Glutamatergic neuron (in vitro differentiated cells): ENCODE measurements around the gene TSPAN31. TPM values are rescaled to one million over a fixed set of nuclear protein-coding genes. Genes with fewer than 3 reads are reported as not detected.
A peak's percentile ranks its signal among the peaks of the same experiment; 100 is the strongest.

Experiments
- DNase-seq: peaks from one replicate; pipeline ENCODE4 v3.0.0; 2022
- H3K27ac Mint-ChIP-seq: one replicate; pipeline ENCODE4 v1.8.0; 2020; ENCODE audit warnings: mild to moderate bottlenecking, mixed read lengths, inconsistent platforms; ENCODE audit not compliant: unreplicated experiment
- H3K27me3 Mint-ChIP-seq: one replicate; pipeline ENCODE4 v1.8.0; 2020; ENCODE audit warnings: mild to moderate bottlenecking, moderate library complexity, mixed read lengths, inconsistent platforms; ENCODE audit not compliant: unreplicated experiment
- H3K36me3 Mint-ChIP-seq: one replicate; pipeline ENCODE4 v1.8.0; 2020; ENCODE audit warnings: mild to moderate bottlenecking, mixed read lengths, inconsistent platforms; ENCODE audit not compliant: unreplicated experiment
- H3K4me1 Mint-ChIP-seq: one replicate; pipeline ENCODE4 v1.8.0; 2020; ENCODE audit warnings: mild to moderate bottlenecking, low read depth, mixed read lengths, inconsistent platforms; ENCODE audit not compliant: unreplicated experiment
- H3K4me3 Mint-ChIP-seq: one replicate; pipeline ENCODE4 v1.8.0; 2020; ENCODE audit warnings: mild to moderate bottlenecking, mixed read lengths, inconsistent platforms; ENCODE audit not compliant: unreplicated experiment
- H3K9me3 Mint-ChIP-seq: one replicate; pipeline ENCODE4 v1.8.0; 2020; ENCODE audit warnings: mild to moderate bottlenecking, moderate library complexity, mixed read lengths, inconsistent platforms; ENCODE audit not compliant: unreplicated experiment
- total RNA-seq: library from RNA; stranded (reverse); fragmentation: NEBNext Ultra II Directional; extraction: Animal tissue kit (Norgen Biotek cat#: 25700); gene quantifications from one replicate; pipeline ENCODE4 v1.2.1, GENCODE V29; 2021; ENCODE audit not compliant: unreplicated experiment
- TF ChIP-seq, protein P1 (sequence below): fragments of 200-600 bp; sonication (generic); IDR thresholded peaks from one replicate; pipeline ENCODE4 v1.5.0; 2021; ENCODE audit not compliant: partially characterized antibody, unreplicated experiment

TSPAN31 gene
- total RNA-seq, 1 donor from 2014 or later: 27.2 TPM

DNA sequence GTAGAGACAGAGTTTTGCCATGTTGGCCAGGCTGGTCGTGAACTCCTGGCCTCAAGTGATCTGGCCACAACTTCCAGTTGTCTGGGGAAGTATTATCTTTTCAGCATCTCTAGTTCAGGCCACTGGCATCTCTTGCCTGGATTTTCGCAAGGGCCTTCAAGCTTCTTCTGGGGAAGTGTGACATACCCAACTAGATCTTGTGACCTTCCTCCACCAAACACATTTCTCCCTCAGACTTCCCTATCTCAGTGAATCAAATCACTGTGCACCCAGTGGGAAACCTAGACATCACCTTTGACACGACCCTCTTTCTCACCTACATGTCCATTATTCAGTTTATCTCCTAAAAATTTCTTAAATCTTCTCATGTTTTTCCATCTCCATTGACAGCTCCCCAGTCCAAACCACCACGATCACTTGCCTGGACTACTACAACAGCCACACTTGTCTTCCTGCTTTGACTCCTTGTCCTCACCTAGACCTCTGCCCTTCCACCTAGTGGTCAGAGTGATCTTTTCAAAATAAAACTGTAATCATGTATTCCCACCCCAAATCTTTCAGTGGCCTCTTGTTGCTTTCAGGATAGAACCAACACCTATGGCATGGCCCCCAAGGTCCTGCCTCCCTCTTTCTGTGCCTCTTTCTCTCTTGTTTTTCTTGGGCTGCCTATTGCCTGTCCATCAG is 30.9 kb downstream of the TSPAN31 start:
- H3K4me3 Mint-ChIP-seq: no peak overlapping the region
- DNase-seq: no peak
- peaks cover 9% of the 10 kb centered on the region for H3K27me3 Mint-ChIP-seq
- H3K36me3 Mint-ChIP-seq: peaks cover 5% of the 10 kb centered on the region
- peaks cover 5% of the 10 kb centered on the region for H3K4me1 Mint-ChIP-seq
- H3K9me3 Mint-ChIP-seq: peaks cover 9% of the 10 kb centered on the region
- TF ChIP-seq, protein P1, sequence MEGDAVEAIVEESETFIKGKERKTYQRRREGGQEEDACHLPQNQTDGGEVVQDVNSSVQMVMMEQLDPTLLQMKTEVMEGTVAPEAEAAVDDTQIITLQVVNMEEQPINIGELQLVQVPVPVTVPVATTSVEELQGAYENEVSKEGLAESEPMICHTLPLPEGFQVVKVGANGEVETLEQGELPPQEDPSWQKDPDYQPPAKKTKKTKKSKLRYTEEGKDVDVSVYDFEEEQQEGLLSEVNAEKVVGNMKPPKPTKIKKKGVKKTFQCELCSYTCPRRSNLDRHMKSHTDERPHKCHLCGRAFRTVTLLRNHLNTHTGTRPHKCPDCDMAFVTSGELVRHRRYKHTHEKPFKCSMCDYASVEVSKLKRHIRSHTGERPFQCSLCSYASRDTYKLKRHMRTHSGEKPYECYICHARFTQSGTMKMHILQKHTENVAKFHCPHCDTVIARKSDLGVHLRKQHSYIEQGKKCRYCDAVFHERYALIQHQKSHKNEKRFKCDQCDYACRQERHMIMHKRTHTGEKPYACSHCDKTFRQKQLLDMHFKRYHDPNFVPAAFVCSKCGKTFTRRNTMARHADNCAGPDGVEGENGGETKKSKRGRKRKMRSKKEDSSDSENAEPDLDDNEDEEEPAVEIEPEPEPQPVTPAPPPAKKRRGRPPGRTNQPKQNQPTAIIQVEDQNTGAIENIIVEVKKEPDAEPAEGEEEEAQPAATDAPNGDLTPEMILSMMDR: peak; percentile 28
- H3K27ac Mint-ChIP-seq: no peak overlapping the region

DNA sequence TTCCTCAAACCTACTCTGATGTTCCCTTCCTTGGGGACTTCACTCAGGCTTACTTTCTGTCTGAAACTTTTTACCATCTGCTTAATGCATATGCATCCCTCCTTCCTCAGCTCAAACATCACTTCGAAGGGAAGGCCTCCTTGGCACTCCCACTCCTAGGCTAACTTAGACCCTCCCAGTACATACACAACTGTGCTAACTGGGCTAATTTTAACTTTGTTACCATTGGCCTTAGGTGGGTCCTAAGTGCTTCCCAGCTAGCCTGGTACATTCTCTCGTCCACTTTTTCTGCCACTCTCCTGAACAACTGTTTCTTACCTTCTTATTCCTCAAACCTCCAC is 31.4 kb downstream of the TSPAN31 start:
- H3K27me3 Mint-ChIP-seq: peaks cover 9% of the 10 kb centered on the region
- H3K4me1 Mint-ChIP-seq: peaks cover 5% of the 10 kb centered on the region
- no peak overlapping the region for H3K4me3 Mint-ChIP-seq
- TF ChIP-seq, protein P1: no peak
- no peak overlapping the region for H3K27ac Mint-ChIP-seq
- H3K36me3 Mint-ChIP-seq: peaks cover 5% of the 10 kb centered on the region
- peaks cover 9% of the 10 kb centered on the region for H3K9me3 Mint-ChIP-seq
- no peak for DNase-seq

DNA sequence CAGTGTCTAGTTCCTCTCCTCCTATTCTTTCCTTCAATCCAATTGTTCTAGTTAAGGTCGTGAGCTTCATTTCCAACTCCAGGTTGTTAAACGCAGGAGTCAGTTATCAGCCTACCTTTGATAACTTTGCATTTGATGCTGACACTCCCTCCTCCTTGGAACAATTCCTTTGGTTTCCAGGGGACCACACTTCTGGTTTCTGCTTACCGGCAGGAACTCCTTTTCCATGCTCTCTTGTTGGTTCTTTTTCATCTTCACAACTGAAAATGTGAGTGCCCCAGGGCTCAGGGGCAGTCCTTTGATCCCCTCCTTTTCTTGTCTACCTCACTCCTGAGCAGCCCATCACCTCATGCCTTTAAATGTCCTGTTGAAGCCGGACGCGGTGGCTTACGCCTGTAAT is 32.5 kb downstream of the TSPAN31 start:
- TF ChIP-seq, protein P1: no peak
- no peak overlapping the region for H3K27ac Mint-ChIP-seq
- peaks cover 5% of the 10 kb centered on the region for H3K36me3 Mint-ChIP-seq
- H3K27me3 Mint-ChIP-seq: peaks cover 4% of the 10 kb centered on the region
- no peak for DNase-seq
- H3K4me3 Mint-ChIP-seq: no peak overlapping the region
- peaks cover 3% of the 10 kb centered on the region for H3K9me3 Mint-ChIP-seq
- H3K4me1 Mint-ChIP-seq: no peaks in the 10 kb centered on the region

DNA sequence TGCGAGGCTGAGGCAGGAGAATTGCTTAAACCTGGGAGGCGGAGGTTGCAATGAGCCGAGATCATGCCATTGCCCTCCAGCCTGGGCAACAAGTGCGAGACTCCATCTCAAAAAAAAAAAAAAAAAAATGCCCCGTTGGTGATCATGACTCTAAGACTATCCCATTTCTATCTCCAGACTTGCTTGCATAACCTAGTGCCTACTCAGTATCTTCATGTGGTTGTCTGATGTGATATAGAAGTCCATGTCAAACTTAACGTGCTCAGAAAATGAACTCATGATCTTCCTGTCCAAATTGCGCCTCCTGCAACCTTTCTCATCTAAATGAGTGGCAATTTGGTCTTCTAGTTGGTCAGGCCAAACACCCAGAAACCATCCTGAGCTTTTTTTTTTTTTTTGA is 33.1 kb downstream of the TSPAN31 start:
- Mint-ChIP-seq H3K27me3 (peaks cover 4% of the 10 kb centered on the region), H3K9me3 (peaks cover 5% of the 10 kb centered on the region), H3K4me3 (no peak overlapping the region), H3K4me1 (no peaks in the 10 kb centered on the region), H3K27ac (no peak overlapping the region), H3K36me3 (peaks cover 5% of the 10 kb centered on the region)
- TF ChIP-seq, protein P1: no peak
- DNase-seq: no peak

DNA sequence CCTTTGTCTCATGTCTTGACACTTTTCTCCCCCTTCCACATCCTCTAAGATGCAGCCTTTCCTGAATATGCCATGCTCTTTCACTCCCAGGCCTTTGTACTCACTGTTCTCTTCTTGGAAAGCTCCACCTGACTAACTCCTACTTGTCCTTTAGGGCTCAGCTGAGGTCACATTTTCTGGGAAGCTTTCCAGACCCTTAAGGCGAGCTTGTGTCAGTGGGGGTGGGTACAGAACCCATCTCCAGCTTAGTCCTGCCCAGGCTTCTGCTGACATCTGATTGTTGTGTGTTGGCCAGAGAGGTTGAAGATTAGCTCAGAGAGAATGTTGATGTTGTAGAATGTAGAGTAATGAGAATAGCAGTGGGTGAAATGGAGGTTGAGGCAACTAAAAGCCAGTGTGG is 34.9 kb downstream of the TSPAN31 start:
- TF ChIP-seq, protein P1: no peak
- Mint-ChIP-seq H3K9me3 (peaks cover 7% of the 10 kb centered on the region), H3K27me3 (peaks cover 4% of the 10 kb centered on the region), H3K4me1 (no peaks in the 10 kb centered on the region), H3K4me3 (no peak overlapping the region), H3K36me3 (peaks cover 5% of the 10 kb centered on the region), H3K27ac (no peak overlapping the region)
- DNase-seq: no peak
